EH (cell line): Measurements from ENCODE around the gene CLASP1.
A peak's percentile ranks its signal among the peaks of the same experiment; 100 is the strongest.
"Not testable (repeated sequence)": the region's sequence is repeated elsewhere in the genome, so short reads cannot be mapped to it uniquely, and the experiment has no call there.

ENCODE experiments used
- DNase-seq: peaks from one replicate; pipeline ENCODE4 v3.0.0-alpha.2; 2015; ENCODE audit warnings: low read depth

The CLASP1 gene

GRCh38 chr2:121504316-121504715 is 144.9 kb downstream of the CLASP1 start:
- peak; percentile 29 for DNase-seq

GRCh38 chr2:121502781-121503180 is 146.5 kb downstream of the CLASP1 start:
- DNase-seq = peak; percentile 64

GRCh38 chr2:121502246-121502645 is 147.0 kb downstream of the CLASP1 start:
- DNase-seq = peak; percentile 97

- no peak for DNase-seq
These were observed 147.7 kb downstream of the CLASP1 start for GRCh38 chr2:121501554-121501953.

GRCh38 chr2:121501031-121501430 is 148.2 kb downstream of the CLASP1 start:
- DNase-seq = peak; percentile 78

DNA sequence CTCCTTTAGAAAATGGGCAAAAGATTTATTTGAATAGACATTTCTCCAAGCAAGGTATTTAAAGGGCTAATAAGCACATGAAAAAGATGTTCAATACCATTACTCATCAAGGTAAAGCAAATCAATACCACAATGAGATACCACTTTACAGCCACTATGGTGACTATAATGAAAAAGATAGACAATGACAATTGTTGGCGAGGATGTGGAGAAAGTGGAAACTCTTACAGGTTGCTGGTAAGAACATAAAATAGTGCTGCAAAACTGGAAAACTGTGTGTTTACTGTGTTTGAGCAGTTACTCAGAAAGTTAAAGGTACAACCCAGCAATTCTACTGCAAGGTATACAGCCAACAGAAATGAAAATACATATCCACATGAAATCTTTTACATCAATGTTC is 150.5 kb downstream of the CLASP1 start:
- DNase-seq = no peak

DNA sequence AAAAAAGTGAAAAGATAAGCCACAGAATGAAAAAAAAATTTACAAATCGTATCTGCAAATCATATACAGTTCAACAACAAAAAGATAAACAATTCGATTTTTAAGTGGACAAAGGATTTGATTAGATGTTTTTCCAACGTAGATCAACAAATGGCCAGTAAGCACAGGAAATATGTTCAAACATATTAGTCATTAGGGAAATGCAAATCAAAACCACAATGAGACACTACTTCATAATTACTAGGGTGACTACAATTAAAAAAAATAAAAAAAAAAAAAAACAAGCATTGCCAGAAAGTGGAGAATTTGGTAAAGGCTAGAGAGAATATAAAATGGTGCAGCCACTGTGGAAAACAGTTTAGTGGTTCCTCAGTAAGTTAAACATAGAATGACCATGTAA is 156.9 kb downstream of the CLASP1 start:
- DNase-seq = no peak

DNA sequence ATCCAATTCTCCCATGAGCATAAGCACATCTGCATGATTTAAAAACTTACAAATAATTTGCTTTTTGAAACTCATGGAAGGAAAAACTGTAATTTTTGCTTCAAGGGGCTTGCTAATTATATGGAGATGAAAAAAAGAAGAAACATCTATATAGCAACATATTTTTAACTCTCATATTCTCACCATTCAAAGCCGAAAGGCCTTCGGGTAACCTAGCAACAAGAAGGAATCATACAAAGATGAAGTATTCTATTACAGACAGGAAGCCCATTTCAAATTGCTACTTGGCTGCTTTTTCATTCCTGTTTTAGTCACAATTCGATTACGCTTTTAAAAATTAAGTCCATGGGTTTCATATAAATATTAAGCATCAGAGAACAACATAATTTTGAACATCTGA is 157.7 kb downstream of the CLASP1 start:
- DNase-seq = no peak

DNA sequence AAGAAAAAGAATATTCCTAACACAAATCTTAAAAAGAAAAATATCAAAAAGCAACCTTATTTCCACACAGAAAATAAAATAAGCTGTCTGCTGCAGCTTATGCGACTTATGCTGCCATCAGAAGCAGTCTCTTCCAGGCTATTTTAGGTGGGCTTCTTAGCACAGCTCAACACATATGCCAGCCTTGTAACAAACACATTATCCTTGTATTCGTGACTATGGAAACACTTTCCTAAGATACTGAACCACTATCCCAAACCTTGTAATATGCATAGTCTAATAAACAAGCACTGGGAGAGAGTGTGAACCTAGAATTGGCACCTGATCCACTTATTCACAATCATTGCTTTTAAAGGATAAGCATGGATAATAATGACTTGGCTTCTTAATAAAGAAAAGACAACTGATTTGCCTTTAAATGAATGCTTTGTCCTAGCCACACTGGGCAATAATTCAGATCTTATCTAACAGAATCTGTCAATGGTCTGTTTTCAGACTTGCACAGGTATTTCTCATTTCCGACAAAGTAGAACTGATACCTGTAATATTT is 158.6 kb downstream of the CLASP1 start:
- DNase-seq = no peak

- peak; percentile 59 for DNase-seq
These were observed 159.2 kb downstream of the CLASP1 start for GRCh38 chr2:121489911-121490583.

GRCh38 chr2:121489284-121489683 is 160.0 kb downstream of the CLASP1 start:
- DNase-seq = peak; percentile 18

DNA sequence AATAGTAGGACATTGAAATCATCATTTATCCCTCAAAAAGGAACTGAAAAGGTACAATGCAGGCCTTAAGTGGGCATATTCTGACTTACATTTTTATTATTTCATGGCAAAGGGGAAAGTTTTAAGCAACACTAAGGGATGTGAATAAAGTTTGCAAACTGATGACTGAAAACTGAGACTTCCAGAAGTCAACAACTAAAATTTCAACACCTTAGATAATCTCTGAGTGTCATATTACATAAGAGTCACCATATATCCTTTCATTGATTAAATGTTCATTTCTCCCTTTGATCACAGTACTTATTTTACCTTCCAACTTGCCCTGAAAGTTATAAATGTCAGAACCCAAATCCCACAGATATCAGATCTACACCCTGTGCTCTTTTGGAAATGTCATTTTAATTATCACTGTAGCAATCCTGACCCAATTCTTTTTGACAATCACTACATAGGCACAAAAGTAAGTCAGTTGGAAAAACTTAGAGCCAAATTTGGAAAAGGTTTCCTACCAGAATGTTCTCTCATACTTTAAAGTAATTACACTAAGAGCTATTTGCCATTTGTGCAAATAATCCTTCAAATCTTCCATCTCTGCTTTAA is 163.0 kb downstream of the CLASP1 start:
- no peak for DNase-seq

GRCh38 chr2:121485039-121485438 is 164.2 kb downstream of the CLASP1 start:
- DNase-seq = peak; percentile 71

DNA sequence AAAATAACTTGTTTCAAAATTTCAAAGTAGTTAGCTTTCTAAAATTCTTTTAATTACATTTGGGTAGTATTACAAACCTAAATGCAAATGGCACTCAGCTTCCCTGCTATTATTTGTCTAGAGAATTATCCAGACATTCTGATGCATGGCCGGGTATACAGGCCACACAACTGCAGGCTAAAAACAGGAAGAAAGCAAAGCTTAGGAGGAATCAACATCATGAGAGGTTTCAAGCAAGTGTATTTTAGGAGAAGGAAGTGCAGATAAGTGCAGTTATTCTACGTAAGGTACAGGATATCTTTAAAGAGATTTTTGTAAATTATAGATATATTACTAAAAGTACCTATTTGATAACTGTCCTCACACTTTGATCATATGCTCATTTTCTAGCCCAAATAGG is 165.4 kb downstream of the CLASP1 start:
- DNase-seq = no peak

DNA sequence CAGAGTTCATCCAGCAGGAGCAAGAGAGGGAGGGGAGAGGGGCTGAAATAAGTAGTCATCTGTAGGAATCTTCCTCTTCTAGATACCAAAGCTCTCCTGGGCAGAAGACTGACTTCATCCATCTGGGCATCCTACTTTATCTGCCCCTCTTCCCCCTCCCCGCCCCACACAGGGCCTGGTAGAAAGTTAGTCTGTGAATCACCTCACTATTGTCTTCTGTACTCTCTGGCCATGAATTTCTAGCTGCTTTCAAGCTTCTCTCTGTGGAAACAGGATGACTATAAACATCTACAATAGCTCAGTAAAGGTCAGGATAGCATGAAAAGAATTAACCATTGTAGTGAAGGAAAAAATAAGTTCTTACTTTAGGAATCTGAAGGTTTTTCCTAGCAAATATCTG is 166.2 kb downstream of the CLASP1 start:
- DNase-seq = peak; percentile 18

GRCh38 chr2:121480826-121481225 is 168.4 kb downstream of the CLASP1 start:
- DNase-seq = peak; percentile 84

DNA sequence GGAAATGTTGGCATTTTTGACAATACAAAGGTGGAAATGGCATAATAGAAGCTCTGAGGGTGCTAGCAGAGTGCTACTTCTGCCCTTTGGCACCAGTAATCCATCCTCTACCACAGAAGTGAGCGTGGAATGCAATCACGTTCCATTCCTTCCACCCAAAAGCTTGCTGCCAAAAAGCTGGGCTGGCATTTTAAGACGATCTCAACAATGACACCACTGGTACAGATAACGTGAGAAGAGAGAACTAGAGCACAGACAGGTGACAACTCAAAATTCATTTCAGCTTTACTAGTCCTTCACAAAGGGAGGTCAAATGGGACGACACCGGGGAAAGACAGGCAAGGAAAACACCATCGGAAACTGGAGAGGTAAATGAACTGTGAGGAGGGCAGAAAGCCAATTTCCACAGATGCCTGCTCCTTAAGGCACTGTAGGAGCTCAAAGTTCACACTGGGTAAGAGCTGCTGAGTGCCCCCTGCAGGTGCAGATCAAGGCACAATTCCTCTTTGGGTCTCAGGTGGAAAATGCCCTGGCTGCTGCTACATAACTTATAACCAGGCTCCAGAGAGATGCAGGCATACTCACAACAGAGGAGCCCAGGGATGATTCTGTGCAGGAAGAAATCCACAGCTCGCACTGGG is 169.3 kb downstream of the CLASP1 start:
- peak; percentile 36 for DNase-seq

- peak; percentile 29 for DNase-seq
These were observed 170.1 kb downstream of the CLASP1 start for GRCh38 chr2:121478996-121479745.

DNA sequence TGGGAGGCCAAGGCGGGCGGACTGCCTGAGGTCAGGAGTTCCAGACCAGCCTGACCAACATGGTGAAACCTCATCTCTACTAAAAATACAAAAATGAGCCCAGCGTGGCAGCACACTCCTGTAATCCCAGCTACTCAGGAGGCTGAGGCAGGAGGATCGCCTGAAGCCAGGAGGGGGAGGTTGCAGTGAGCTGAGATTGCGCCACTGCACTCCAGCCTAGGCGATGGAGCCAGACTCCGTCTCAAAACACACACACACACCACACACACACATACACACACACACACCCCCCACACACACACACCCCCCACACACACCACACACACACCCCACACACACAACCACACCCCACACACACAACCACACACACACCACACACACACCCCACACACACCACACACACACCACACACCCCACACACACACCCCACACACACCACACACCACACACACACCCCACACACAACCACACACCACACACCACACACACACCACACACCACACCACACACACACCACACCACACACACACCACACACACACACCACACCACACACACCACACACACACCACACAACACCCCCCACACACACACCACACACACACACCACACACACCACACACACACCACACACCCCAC is 170.8 kb downstream of the CLASP1 start:
- not testable (repeated sequence) for DNase-seq

- no peak for DNase-seq
These were observed 172.6 kb downstream of the CLASP1 start for GRCh38 chr2:121476684-121477083.

- peak; percentile 28 for DNase-seq
These were observed 173.3 kb downstream of the CLASP1 start for GRCh38 chr2:121475811-121476571.
